SK-N-SH (cell line): ENCODE results near the gene PRKG1. TPM values are rescaled to one million over a fixed set of nuclear protein-coding genes. Genes with fewer than 3 reads are reported as not detected.

ENCODE experiments used
- CTCF ChIA-PET: fragments of 300-600, 350-600 bp; formaldehyde crosslinking; extraction: SDS; loops from one replicate; lab custom pipeline; 2021; lab: Yijun Ruan, JAX
- POLR2A ChIA-PET: fragments of 350-600 bp; sonication (Branson Sonifier 250); formaldehyde crosslinking; extraction: SDS; loops from one replicate; lab custom pipeline; 2020; ENCODE audit warnings: antibody characterized with exemption, inconsistent platforms; lab: Yijun Ruan, JAX
- DNase-seq: peaks from one replicate; pipeline ENCODE4 v3.0.0; 2012
- H2AFZ ChIP-seq: fragments of 200-600 bp; sonication (generic); 2 replicates; pipeline ENCODE4 v1.8.1; 2016; ENCODE audit warnings: antibody characterized with exemption, mild to moderate bottlenecking, low read depth
- H3F3A ChIP-seq: fragments of 200-600 bp; sonication (generic); replicated peaks from 2 replicates; pipeline ENCODE3; 2016; ENCODE audit warnings: antibody characterized with exemption, mild to moderate bottlenecking; ENCODE audit not compliant: insufficient read depth
- H3K27ac ChIP-seq, 2 experiments: fragments of 200-500 bp in 1 of 2; fragments of 200-600 bp in 1 of 2; sonication (Bioruptor generic) in 1 of 2; sonication (generic), shearing (Covaris generic) in 1 of 2; 2 replicates each; pipeline versions ENCODE4 v1.5.1 to v1.6.1; 2014 to 2016; ENCODE audit warnings: low read depth in 2 of 2, inconsistent platforms in 1 of 2, low read length in 1 of 2, mild to moderate bottlenecking in 1 of 2, mixed read lengths in 1 of 2
- H3K27me3 ChIP-seq: fragments of 200-600 bp; sonication (generic), shearing (Covaris generic); 2 replicates; pipeline ENCODE4 v1.6.1; 2016; ENCODE audit warnings: mixed run types; ENCODE audit not compliant: insufficient read depth
- H3K36me3 ChIP-seq, 2 experiments: fragments of 200-500 bp in 1 of 2; fragments of 200-600 bp in 1 of 2; sonication (Bioruptor generic) in 1 of 2; sonication (generic) in 1 of 2; replicated peaks in 1 of 2; 2 replicates each; pipeline versions ENCODE3 to v1.5.1; 2014 to 2016; ENCODE audit warnings: low read length in 1 of 2, mild to moderate bottlenecking in 1 of 2; ENCODE audit not compliant: insufficient read depth in 2 of 2, control insufficient read depth in 1 of 2
- H3K4me1 ChIP-seq, 2 experiments: fragments of 200-500 bp in 1 of 2; fragments of 200-600 bp in 1 of 2; sonication (Bioruptor generic) in 1 of 2; sonication (generic), shearing (Covaris generic) in 1 of 2; 2 replicates each; pipeline versions ENCODE4 v1.5.1 to v1.6.1; 2014 to 2016; ENCODE audit warnings: low read depth in 1 of 2, low read length in 1 of 2, mixed run types in 1 of 2; ENCODE audit not compliant: insufficient read depth in 2 of 2, control insufficient read depth in 1 of 2
- H3K4me2 ChIP-seq: fragments of 200-600 bp; sonication (generic), shearing (Covaris generic); 2 replicates; pipeline ENCODE4 v1.6.1; 2017; ENCODE audit warnings: mixed run types
- H3K4me3 ChIP-seq, 2 experiments: fragments of 200-500 bp in 1 of 2; fragments of 200-600 bp in 1 of 2; sonication (Bioruptor generic) in 1 of 2; sonication (generic), shearing (Covaris generic) in 1 of 2; 2 replicates each; pipeline versions ENCODE4 v1.5.1 to v1.8.1; 2014 to 2016; ENCODE audit warnings: low read depth in 2 of 2, inconsistent platforms in 1 of 2, low read length in 1 of 2, mild to moderate bottlenecking in 1 of 2, mixed read lengths in 1 of 2, moderate library complexity in 1 of 2
- H3K79me2 ChIP-seq: fragments of 200-600 bp; sonication (generic); 2 replicates; pipeline ENCODE4 v1.8.1; 2017; ENCODE audit warnings: mild to moderate bottlenecking; ENCODE audit not compliant: insufficient read depth
- H3K9ac ChIP-seq: fragments of 200-600 bp; sonication (generic); 2 replicates; pipeline ENCODE4 v1.6.1; 2017; ENCODE audit warnings: mixed run types
- H3K9me2 ChIP-seq: fragments of 200-600 bp; sonication (generic); 2 replicates; pipeline ENCODE4 v1.6.1; 2017; ENCODE audit warnings: mixed run types
- H3K9me3 ChIP-seq: fragments of 200-600 bp; sonication (generic); 2 replicates; pipeline ENCODE4 v1.6.1; 2017; ENCODE audit warnings: mixed run types, mild to moderate bottlenecking, moderate library complexity
- H4K20me1 ChIP-seq: fragments of 200-600 bp; sonication (generic); 2 replicates; pipeline ENCODE4 v1.6.1; 2017; ENCODE audit warnings: mild to moderate bottlenecking, mixed run types; ENCODE audit not compliant: insufficient read depth
- CHD2 ChIP-seq: fragments of 150-350 bp; IDR thresholded peaks from 2 replicates; pipeline ENCODE4 v1.6.1; 2018; ENCODE audit warnings: low read length; ENCODE audit not compliant: partially characterized antibody
- EP300 ChIP-seq, 2 experiments: IDR thresholded peaks; 2 replicates each; pipeline versions ENCODE4 v1.4.0 to v1.6.1; 2012; ENCODE audit warnings: borderline replicate concordance in 1 of 2, low read depth in 1 of 2, low read length in 1 of 2
- FOSL2 ChIP-seq: IDR thresholded peaks from 2 replicates; pipeline ENCODE4 v1.4.0; 2012; ENCODE audit warnings: low read depth, mild to moderate bottlenecking, moderate library complexity, borderline replicate concordance
- FOXJ3 ChIP-seq: sonication (generic); formaldehyde crosslinking; IDR thresholded peaks from 2 replicates; pipeline ENCODE4 v1.5.1; 2020; ENCODE audit warnings: mild to moderate bottlenecking, missing genetic modification reagents
- GABPA ChIP-seq: IDR thresholded peaks from 2 replicates; pipeline ENCODE4 v1.4.0; 2012; ENCODE audit warnings: low read depth, mild to moderate bottlenecking
- IRF3 ChIP-seq: fragments of 150-350 bp; IDR thresholded peaks from 2 replicates; pipeline ENCODE4 v1.6.1; 2016; ENCODE audit warnings: mild to moderate bottlenecking, low read depth, low read length
- JUND ChIP-seq: IDR thresholded peaks from 2 replicates; pipeline ENCODE4 v1.4.0; 2012
- NFIC ChIP-seq: IDR thresholded peaks from 2 replicates; pipeline ENCODE4 v1.4.0; 2012; ENCODE audit warnings: borderline replicate concordance
- PBX3 ChIP-seq: IDR thresholded peaks from 2 replicates; pipeline ENCODE4; 2012
- RAD21 ChIP-seq: IDR thresholded peaks from 2 replicates; pipeline ENCODE4 v1.6.1; 2012; ENCODE audit warnings: mild to moderate bottlenecking, low read length
- RFX5 ChIP-seq: IDR thresholded peaks from 2 replicates; pipeline ENCODE4 v1.6.1; 2012; ENCODE audit warnings: mild to moderate bottlenecking, improper control_type of control experiment, low read length
- SMC3 ChIP-seq: IDR thresholded peaks from 2 replicates; pipeline ENCODE4 v1.6.1; 2012; ENCODE audit warnings: low read depth, low read length, improper control_type of control experiment
- TCF12 ChIP-seq: IDR thresholded peaks from 2 replicates; pipeline ENCODE4 v1.4.0; 2012
- TEAD4 ChIP-seq: IDR thresholded peaks from 2 replicates; pipeline ENCODE4 v1.4.0; 2012; ENCODE audit warnings: mild to moderate bottlenecking, borderline replicate concordance; ENCODE audit not compliant: insufficient read depth
- WGBS: methylation state at CpG from one replicate; pipeline ENCODE4 v1.1.6; 2017; ENCODE audit warnings: low lambda C conversion rate; 5-methylcytosine and 5-hydroxymethylcytosine counted together
- polyA plus RNA-seq, 3 experiments: library from polyadenylated mRNA; depleted of rRNA; stranded (reverse); fragments of >200 nt; gene quantifications; 2 replicates each; pipeline ENCODE4 v1.2.3, GENCODE V29; 2012

PRKG1 gene
- polyA plus RNA-seq, 1 of the 3 experiments (the other 2 are of a cell fraction): 4.1 TPM

GRCh38 chr10:51501396-51501795 is 427.1 kb downstream of the PRKG1 start:
- no peaks in the 10 kb centered on the region for H3K79me2 ChIP-seq
- H3K9ac ChIP-seq: no peak overlapping the region
- no peak for DNase-seq
- H3K4me3 ChIP-seq: no peak overlapping the region
- ChIA-PET POLR2A (no interaction called here), CTCF (interaction anchor here (1.5 kb wide), 1 partner anchor 15 kb away, joined by 3 read pairs; no protein-coding TSS in a partner anchor)
- H3K9me2 ChIP-seq: no peaks in the 10 kb centered on the region
- H4K20me1 ChIP-seq: no peaks in the 10 kb centered on the region
- no peaks in the 10 kb centered on the region for H3K4me1 ChIP-seq
- no peak overlapping the region for H3K4me2 ChIP-seq
- no peak overlapping the region for H3K27ac ChIP-seq
- no peak overlapping the region for H2AFZ ChIP-seq
- H3K36me3 ChIP-seq: no peaks in the 10 kb centered on the region
- H3K9me3 ChIP-seq: no peaks in the 10 kb centered on the region
- no peaks in the 10 kb centered on the region for H3F3A ChIP-seq
- H3K27me3 ChIP-seq: no peaks in the 10 kb centered on the region
- TF ChIP-seq EP300 (IDR thresholded peaks at IDR 0.05; ENCODE audit: borderline replicate concordance in 1 of 2, low read depth in 1 of 2, low read length in 1 of 2) (no peak), TCF12 (no peak)
- 50% methylated on average over 1 of the region's 1 CpG for WGBS

- no peak overlapping the region for H3K27ac ChIP-seq
- TF ChIP-seq TEAD4: no peak
- no peak for TF ChIP-seq SMC3
- no peak for TF ChIP-seq PBX3
- no peak for TF ChIP-seq CHD2
- no peak for TF ChIP-seq RFX5
- TF ChIP-seq GABPA: no peak
- TF ChIP-seq FOSL2: no peak
- TF ChIP-seq JUND: no peak
- TF ChIP-seq IRF3: no peak
- no peak for TF ChIP-seq NFIC
- TF ChIP-seq FOXJ3 (CRISPR knock-in tag): no peak
- TF ChIP-seq RAD21: no peak
- CTCF ChIA-PET: interaction anchor here (0.7 to 1.3 kb wide), 3 partner anchors 24 to 459 kb away, joined by 3 to 4 read pairs (median 4); no protein-coding TSS in a partner anchor
- H3K4me1 ChIP-seq: no peaks in the 10 kb centered on the region
- no peaks in the 10 kb centered on the region for H3F3A ChIP-seq
- no peaks in the 10 kb centered on the region for H3K27me3 ChIP-seq
- no peak overlapping the region for H2AFZ ChIP-seq
- POLR2A ChIA-PET: no interaction called here
- no peak for DNase-seq
- WGBS: 62% methylated on average over 1 of the region's 1 CpG
- no peaks in the 10 kb centered on the region for H3K79me2 ChIP-seq
- no peak overlapping the region for H3K4me3 ChIP-seq
- no peak overlapping the region for H3K4me2 ChIP-seq
- H3K9ac ChIP-seq: no peak overlapping the region
- H3K9me3 ChIP-seq: no peaks in the 10 kb centered on the region
- H3K9me2 ChIP-seq: no peaks in the 10 kb centered on the region
- no peaks in the 10 kb centered on the region for H4K20me1 ChIP-seq
- no peaks in the 10 kb centered on the region for H3K36me3 ChIP-seq
Measured at GRCh38 chr10:51502124-51502523, 427.8 kb downstream of the PRKG1 start.
